ENCODE results near the gene NIPAL4.

NIPAL4 gene

DNA sequence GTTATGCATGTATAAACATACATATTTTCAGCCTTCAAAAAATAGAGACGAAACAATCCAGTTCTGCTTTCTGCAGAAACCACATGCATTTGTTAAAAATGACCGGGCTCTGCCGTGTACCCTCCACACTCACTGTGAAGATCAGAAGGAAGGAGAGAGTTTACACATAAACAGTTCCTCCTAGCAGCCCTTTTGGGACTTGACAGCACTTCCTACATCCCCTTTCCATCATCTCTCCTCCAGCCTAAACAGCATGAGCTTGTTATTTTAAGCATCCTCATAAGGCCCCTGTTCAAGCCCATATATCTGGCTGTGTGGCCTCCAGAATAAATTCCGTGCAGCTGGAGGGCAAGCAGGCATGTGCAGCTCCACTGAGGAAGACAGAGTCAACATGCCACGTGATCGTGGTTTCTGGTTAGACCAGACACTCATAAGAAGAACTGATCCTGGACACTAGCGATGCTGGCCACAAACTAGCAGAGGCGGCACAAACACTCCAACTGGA is 42.2 kb downstream of the NIPAL4 start:
- no peak overlapping the region for H3K27ac ChIP-seq
- TF ChIP-seq, protein P1, sequence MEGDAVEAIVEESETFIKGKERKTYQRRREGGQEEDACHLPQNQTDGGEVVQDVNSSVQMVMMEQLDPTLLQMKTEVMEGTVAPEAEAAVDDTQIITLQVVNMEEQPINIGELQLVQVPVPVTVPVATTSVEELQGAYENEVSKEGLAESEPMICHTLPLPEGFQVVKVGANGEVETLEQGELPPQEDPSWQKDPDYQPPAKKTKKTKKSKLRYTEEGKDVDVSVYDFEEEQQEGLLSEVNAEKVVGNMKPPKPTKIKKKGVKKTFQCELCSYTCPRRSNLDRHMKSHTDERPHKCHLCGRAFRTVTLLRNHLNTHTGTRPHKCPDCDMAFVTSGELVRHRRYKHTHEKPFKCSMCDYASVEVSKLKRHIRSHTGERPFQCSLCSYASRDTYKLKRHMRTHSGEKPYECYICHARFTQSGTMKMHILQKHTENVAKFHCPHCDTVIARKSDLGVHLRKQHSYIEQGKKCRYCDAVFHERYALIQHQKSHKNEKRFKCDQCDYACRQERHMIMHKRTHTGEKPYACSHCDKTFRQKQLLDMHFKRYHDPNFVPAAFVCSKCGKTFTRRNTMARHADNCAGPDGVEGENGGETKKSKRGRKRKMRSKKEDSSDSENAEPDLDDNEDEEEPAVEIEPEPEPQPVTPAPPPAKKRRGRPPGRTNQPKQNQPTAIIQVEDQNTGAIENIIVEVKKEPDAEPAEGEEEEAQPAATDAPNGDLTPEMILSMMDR (conservative IDR thresholded peaks at IDR 0.05) = no peak
- TF ChIP-seq ZFX (IDR thresholded peaks at IDR 0.05) = no peak

DNA sequence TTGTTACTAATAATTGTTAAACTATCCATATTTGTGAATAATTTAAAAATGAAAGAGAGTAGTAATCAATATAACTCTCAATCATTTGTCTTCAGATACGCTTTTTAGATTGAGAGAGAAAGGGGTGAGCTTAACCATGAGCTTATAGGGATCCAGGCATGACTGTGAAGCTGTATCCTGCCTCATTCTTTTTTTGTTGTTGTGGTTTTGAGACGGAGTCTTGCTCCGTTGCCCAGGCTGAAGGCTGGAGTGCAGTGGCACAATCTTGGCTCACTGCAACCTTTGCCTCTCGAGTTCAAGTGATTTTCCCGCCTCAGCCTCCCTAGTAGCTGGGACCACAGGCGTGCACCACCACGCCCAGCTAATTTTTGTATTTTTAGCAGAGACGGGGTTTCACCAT is 44.0 kb downstream of the NIPAL4 start:
- H3K27ac ChIP-seq = no peak overlapping the region

DNA sequence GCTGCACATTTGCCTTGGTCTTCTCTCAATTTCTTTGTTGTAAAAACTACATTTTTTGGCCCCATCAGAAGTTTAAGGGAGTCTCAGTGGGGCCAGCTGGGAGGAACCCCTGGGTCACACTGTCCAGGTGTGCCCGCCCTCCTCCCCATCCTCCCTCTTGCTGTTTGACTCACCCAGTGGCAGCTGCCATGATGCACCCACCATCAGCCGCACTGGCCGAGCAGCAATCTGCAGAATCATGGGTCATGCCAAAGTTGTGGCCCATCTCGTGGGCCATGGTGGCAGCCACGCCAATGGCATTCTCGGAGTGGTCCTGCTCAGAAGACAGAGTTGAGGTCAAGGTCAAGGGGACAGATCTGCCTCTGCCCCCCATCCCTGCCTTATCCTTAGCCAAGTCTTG is 45.5 kb downstream of the NIPAL4 start:
- TF ChIP-seq, protein P1 (conservative IDR thresholded peaks at IDR 0.05) = no peak
- TF ChIP-seq ZFX (IDR thresholded peaks at IDR 0.05) = no peak
- H3K27ac ChIP-seq = no peak overlapping the region

More for the DNA sequence above, 44.0 kb downstream of the NIPAL4 start:
- no peak for TF ChIP-seq ZFX (IDR thresholded peaks at IDR 0.05)
- TF ChIP-seq, protein P1 (conservative IDR thresholded peaks at IDR 0.05) = no peak

DNA sequence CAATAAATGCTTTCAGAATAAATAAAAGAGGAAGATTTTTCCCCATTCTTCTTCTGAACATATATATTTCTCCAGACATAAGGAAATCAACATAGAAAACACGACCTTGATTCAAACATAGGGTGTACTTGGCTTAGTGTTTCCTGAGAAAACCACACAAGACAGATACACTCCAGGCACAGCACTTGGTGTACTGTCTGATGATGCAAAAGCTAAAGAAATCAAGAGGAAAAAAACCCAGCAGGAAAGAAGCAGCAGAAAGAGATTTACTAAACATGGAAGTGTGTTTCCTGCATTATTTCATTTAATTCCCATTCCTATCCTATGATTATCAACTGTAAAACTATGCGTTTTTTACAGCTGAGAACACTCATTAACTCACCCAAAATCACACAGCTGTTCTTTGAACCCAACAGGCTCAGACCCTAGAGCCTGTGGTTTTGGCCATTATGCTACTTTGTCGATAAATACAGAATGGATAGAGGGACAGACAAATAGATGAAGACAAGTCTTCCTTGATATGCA is 46.1 kb downstream of the NIPAL4 start:
- TF ChIP-seq, protein P1 (conservative IDR thresholded peaks at IDR 0.05) = no peak
- no peak for TF ChIP-seq ZFX (IDR thresholded peaks at IDR 0.05)
- no peak overlapping the region for H3K27ac ChIP-seq

DNA sequence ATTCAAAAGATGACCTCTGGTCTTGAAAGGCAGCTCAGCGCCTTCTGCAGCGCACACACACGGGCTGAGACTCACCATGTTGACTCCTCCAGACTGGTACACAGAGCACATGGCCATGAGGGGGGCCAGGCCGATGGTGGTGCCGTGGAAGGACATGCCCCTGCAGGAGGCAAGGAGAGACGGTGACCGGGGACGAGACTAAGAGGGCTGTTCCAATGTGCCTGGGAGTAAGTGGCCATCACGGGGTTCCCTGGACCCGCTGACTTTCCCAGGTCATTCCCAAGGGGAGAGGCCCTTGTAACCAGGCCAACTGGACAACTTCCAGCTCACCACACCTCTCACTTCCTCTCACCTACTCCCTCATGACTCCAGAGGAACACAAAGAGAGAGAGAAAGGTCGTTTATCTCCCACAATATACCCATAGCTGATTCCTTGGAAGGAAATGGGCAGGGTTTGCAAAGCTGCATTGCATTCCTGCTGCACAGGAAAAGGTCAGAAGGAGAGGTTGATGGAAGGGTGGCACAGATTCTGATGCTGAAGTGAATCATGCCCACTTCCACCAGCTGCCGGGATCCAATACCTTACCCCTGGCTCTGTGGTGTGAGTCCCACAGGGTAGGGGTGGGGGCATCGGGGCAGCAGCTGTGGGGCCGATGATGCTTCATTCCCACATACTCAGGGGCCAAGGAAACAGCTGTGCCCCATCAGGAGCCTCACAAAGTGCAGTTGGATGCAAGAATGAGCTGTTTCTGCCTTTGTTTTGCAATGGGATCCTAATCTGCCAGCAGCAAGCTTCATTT is 47.2 kb downstream of the NIPAL4 start:
- no peak overlapping the region for H3K27ac ChIP-seq
- TF ChIP-seq, protein P1 (conservative IDR thresholded peaks at IDR 0.05) = no peak
- no peak for TF ChIP-seq ZFX (IDR thresholded peaks at IDR 0.05)

DNA sequence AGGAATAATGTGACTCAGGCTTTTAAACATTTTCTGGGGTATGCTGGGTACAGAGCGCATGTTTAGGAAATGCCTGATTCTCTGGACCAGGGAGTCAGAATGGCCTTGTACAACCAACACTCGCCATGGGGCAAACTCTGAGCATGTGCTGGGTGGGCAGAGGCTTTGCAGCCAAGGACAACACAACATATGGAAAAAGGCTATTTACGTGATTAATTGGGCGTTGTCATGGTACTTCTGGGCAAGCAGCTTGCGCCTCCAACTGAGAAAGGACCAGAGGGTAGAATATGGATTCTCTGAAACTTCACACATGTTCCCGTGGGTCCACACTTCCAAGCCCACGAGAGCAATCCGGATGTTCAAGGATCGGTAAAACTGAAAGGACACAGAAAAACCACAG is 49.1 kb downstream of the NIPAL4 start:
- TF ChIP-seq ZFX (IDR thresholded peaks at IDR 0.05) = no peak
- TF ChIP-seq, protein P1 (conservative IDR thresholded peaks at IDR 0.05) = no peak
- H3K27ac ChIP-seq = no peak overlapping the region

DNA sequence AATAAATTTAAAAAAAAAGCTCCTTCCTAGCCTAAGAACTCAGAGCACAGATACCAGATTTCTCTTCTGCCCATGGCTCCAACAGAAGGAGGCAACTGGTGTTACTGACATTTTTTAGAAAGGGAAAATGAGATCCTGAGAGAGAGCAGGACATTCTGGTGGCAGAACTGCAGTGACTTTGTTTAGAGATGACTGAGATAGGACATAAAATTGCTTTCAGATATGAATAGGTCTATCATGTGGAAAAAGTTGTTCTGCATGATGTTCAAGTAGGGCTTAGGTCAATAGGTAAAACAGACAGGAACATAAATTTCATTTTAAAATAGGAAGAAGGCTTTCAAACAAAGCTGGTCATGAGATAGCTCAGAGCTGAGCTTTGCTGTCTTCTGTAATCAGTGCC is 49.6 kb downstream of the NIPAL4 start:
- no peak for TF ChIP-seq ZFX (IDR thresholded peaks at IDR 0.05)
- TF ChIP-seq, protein P1 (conservative IDR thresholded peaks at IDR 0.05) = no peak
- no peak overlapping the region for H3K27ac ChIP-seq
